K562 (cell line): ENCODE data around the gene OR2F2. TPM values are rescaled to one million over a fixed set of nuclear protein-coding genes. Genes with fewer than 3 reads are reported as not detected.

Source experiments
- CTCF ChIP-seq, 3 experiments: IDR thresholded peaks in 2 of 3; conservative IDR thresholded peaks in 1 of 3; 2 replicates each; pipeline ENCODE4 v1.5.1; 2011 to 2012; ENCODE audit warnings: low read length in 3 of 3, mild to moderate bottlenecking in 3 of 3, control low read depth in 2 of 3, improper control_type of control experiment in 1 of 3, inconsistent platforms in 1 of 3, low read depth in 1 of 3, mixed read lengths in 1 of 3, moderate library complexity in 1 of 3; ENCODE audit not compliant: insufficient read depth in 2 of 3
- DPF2 ChIP-seq: fragments of 450-650 bp; IDR thresholded peaks from 2 replicates; pipeline ENCODE4 v1.6.1; 2016
- L3MBTL2 ChIP-seq: fragments of 450-650 bp; IDR thresholded peaks from 2 replicates; pipeline ENCODE4 v1.6.1; 2016; ENCODE audit warnings: mild to moderate bottlenecking, moderate library complexity
- RAD21 ChIP-seq, 2 experiments: fragments of 250-450 bp in 1 of 2; fragments of 450-650 bp in 1 of 2; sonication (Bioruptor Pico) in 1 of 2; formaldehyde crosslinking in 1 of 2; IDR thresholded peaks in 1 of 2; conservative IDR thresholded peaks in 1 of 2; 2 replicates each; pipeline versions ENCODE4 v1.4.0 to v1.8.0; 2020 to 2022; ENCODE audit warnings: mild to moderate bottlenecking in 2 of 2, moderate library complexity in 1 of 2
- REST ChIP-seq, 2 experiments: fragments of 450-650 bp; formaldehyde crosslinking in 1 of 2; IDR thresholded peaks; 2 replicates each; pipeline versions ENCODE4 v1.4.0 to v1.6.1; 2014 to 2020; ENCODE audit warnings: mild to moderate bottlenecking in 2 of 2, borderline replicate concordance in 1 of 2, low read depth in 1 of 2
- WHSC1 ChIP-seq: IDR thresholded peaks from one replicate; pipeline ENCODE4 v1.6.1; 2012; ENCODE audit warnings: low read length, control low read depth, inconsistent platforms
- polyA plus RNA-seq, 8 experiments: library from polyadenylated mRNA; depleted of rRNA in 4 of 8; stranded (reverse) in 5 of 8; unstranded in 3 of 8; fragments of >200 nt; fragmentation: Nextera tagmentation in 2 of 8; fragmentation: Illumina TruSeq in 1 of 8; extraction: Ambion mirVana in 2 of 8; extraction: Trizol in 1 of 8; gene quantifications; 2 replicates each; pipeline versions ENCODE4 v1.2.1 to v1.2.3, GENCODE V29; 2011 to 2014; ENCODE audit warnings: inconsistent platforms in 1 of 8, missing spikeins in 1 of 8
- total RNA-seq, 7 experiments: library from RNA; depleted of rRNA in 6 of 7; stranded (reverse); fragments of >200 nt in 6 of 7; fragmentation: Illumina TruSeq in 2 of 7; extraction: Trizol in 2 of 7; gene quantifications; 2 replicates each; pipeline versions ENCODE4 v1.2.1 to v1.2.3, GENCODE V29; 2011 to 2021; ENCODE audit warnings: low replicate concordance in 1 of 7

OR2F2 gene
- total and polyA plus RNA-seq, 9 of the 15 experiments (the other 6 are each of a cell fraction or from before 2014, with no cell fraction given), result not detected

GRCh38 chr7:143892527-143893300 lies 42.3 kb upstream of the OR2F2 start (continued):
- TF ChIP-seq REST (IDR thresholded peaks at IDR 0.05; ENCODE audit: borderline replicate concordance) (peak; percentile 57; the same call in 1 of the 2 replicates), REST (CRISPR knock-in tag; IDR thresholded peaks at IDR 0.05; ENCODE audit: low read depth) (no peak), CTCF (IDR thresholded peaks at IDR 0.05 in 2 of 3, conservative IDR thresholded peaks at IDR 0.05 in 1 of 3; ENCODE audit: insufficient read depth in 2 of 3, low read depth in 1 of 3, low read length in 3 of 3) (peak; percentile 67 to 85 (median 80); a peak in 5 of 6 replicates), L3MBTL2 (no peak), RAD21 (CRISPR knock-in tag; conservative IDR thresholded peaks at IDR 0.05 in 1 of 2, IDR thresholded peaks at IDR 0.05 in 1 of 2) (peak; percentile 54 to 83), DPF2 (peak; percentile 70), WHSC1 (no peak)
- TF ChIP-seq, all 486 proteins: peak for 39
